Skeletal muscle satellite cell (primary cell): ENCODE data around the gene NUDT6.
A peak's percentile ranks its signal among the peaks of the same experiment; 100 is the strongest.
"Not testable (repeated sequence)": the region's sequence is repeated elsewhere in the genome, so short reads cannot be mapped to it uniquely, and the experiment has no call there.

ENCODE experiments used
- H3K27me3 ChIP-seq: 2 replicates; pipeline ENCODE4 v1.7.0; 2013; ENCODE audit warnings: low read length; ENCODE audit not compliant: control insufficient read depth, insufficient read depth
- H3K36me3 ChIP-seq: 2 replicates; pipeline ENCODE4 v1.7.0; 2013; ENCODE audit warnings: mild to moderate bottlenecking, control low read depth, low read length; ENCODE audit not compliant: insufficient read depth
- H3K4me1 ChIP-seq: 2 replicates; pipeline ENCODE4 v1.7.0; 2013; ENCODE audit warnings: low read length; ENCODE audit not compliant: control insufficient read depth, insufficient read depth
- H3K4me2 ChIP-seq: 2 replicates; pipeline ENCODE4 v1.7.0; 2013; ENCODE audit warnings: mild to moderate bottlenecking, low read length
- H3K4me3 ChIP-seq: 2 replicates; pipeline ENCODE4 v1.7.0; 2013; ENCODE audit warnings: low read length
- H3K9ac ChIP-seq: 2 replicates; pipeline ENCODE4 v1.7.0; 2013; ENCODE audit warnings: mild to moderate bottlenecking, low read depth, low read length, moderate library complexity
- H3K9me3 ChIP-seq: replicated peaks from 2 replicates; pipeline ENCODE4 v1.7.0; 2013; ENCODE audit warnings: mild to moderate bottlenecking, control low read depth, low read length

Gene NUDT6

DNA sequence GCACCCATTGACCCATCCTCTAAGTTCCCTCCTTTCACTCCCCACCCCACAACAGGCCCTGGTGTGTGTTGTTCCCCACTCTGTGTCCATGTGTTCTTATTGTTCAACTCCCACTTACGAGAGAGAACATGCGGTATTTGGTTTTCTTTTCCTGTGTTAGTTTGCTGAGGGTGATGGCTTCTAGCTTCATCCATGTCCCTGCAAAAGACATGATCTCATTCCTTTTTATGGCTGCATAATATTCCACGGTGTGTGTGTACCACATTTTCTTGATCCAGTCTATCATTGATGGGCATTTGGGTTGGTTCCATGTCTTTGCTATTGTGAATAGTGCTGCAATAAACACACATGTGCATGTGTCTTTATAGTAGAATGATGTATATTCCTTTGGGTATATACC lies 54.2 kb downstream of the NUDT6 start:
- Histone ChIP-seq H3K36me3 (peaks cover 19% of the 10 kb centered on the region), H3K4me1 (peaks cover 15% of the 10 kb centered on the region)
- H3K27me3 ChIP-seq, H3K9me3 ChIP-seq, H3K4me3 ChIP-seq, H3K9ac ChIP-seq, H3K4me2 ChIP-seq: not testable (repeated sequence)

DNA sequence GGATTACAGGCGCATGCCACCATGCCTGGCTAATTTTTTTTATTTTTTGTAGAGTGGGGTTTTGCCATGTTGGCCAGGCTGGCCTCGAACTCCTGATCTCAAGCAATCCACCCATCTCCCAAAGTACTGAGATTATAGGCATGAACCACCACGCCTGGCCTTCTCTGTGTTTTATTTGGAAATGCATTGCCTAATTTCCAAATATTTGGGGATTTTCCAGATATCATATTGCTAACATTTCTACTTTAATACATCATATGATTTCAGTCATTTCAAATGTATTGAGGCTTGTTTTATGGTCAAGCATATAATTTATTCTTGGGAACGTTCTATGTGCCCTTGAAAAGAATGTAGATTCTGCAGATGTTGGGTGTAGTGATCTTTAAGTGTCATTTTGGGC lies 57.0 kb downstream of the NUDT6 start:
- Histone ChIP-seq H3K27me3 (no peaks in the 10 kb centered on the region), H3K9ac (no peak overlapping the region), H3K4me2 (no peak overlapping the region), H3K4me3 (no peak overlapping the region), H3K4me1 (peaks cover 10% of the 10 kb centered on the region), H3K36me3 (peaks cover 19% of the 10 kb centered on the region), H3K9me3 (no peaks in the 10 kb centered on the region)

DNA sequence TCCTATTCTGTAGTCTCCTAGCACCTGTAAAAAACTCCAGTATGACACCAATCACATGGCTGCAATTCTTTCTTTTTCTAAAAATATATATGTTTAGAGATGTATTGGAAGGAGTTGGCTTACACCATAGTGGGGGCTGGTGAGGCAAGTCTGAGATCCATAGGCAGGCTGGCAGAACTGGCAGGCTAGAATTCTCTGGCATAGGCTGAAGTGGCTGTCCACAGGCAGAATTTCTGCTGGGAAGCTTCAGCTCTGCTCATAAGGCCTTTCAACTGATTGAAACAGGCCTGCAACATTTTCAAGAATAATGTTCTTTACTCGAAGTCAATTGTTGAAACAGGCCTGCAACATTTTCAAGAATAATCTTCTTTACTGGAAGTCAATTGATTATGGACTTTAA lies 58.8 kb downstream of the NUDT6 start:
- Histone ChIP-seq H3K9ac (no peak overlapping the region), H3K4me2 (no peak overlapping the region), H3K4me1 (peaks cover 10% of the 10 kb centered on the region), H3K27me3 (no peaks in the 10 kb centered on the region), H3K9me3 (no peaks in the 10 kb centered on the region), H3K36me3 (peaks cover 25% of the 10 kb centered on the region), H3K4me3 (no peak overlapping the region)

DNA sequence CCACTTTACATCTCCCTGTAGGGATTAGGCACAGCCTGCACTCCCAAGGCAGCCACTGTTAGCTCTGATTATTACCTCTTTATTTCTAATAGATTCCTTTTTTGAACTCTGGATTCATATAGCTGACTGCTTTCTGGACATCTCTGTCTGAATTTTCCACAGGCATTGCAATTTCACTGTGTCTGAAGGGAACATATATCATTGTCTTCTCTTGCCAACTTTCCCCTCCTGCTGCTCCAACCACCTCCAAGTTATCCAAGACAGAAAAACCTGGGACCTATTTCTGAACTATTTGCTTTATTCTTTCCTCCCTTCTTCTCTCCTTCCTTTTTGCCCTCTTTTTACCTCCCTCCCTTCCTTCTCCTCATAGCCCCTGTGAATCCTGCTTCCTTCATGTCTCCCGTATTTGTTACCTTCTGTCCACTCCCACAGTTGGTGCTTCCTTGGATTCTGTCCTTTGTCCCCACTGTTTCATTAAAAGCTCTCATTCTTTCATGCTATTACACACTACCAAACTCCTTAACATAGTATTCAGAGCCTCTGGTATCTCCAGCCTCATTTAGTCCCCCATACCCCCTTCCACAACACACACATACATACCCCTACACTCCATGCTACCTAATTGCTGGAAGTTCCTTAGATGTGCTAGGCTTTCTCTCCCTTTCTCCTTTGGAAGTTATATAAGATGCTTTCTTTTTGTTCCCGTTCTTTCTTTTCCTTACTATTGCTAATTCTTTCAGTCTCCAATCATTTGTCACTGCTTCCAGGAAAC lies 61.0 kb downstream of the NUDT6 start:
- H3K9me3 ChIP-seq = no peaks in the 10 kb centered on the region
- H3K9ac ChIP-seq = no peak overlapping the region
- peaks cover 17% of the 10 kb centered on the region for H3K36me3 ChIP-seq
- no peak overlapping the region for H3K4me2 ChIP-seq
- H3K27me3 ChIP-seq = no peaks in the 10 kb centered on the region
- peaks cover 20% of the 10 kb centered on the region for H3K4me1 ChIP-seq
- H3K4me3 ChIP-seq = no peak overlapping the region

DNA sequence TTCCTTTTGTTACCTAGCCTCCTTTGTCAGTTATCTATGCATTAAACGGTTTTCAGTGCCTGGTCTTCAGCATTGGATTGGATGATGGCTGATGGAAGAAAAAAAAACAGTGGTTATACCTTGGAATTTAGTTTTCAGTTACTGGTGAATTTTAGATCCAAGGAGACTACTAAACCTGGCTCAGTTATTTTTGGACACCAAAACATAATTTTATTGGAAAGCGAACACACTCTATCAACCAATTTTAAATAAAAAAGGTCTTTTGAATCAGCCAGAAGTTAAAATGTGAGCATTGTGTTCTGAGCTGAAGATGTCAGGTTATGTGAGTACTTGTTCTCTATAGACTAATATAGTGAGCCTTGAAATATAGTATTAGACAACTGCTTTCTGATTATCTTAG lies 63.7 kb downstream of the NUDT6 start:
- Histone ChIP-seq H3K9me3 (no peaks in the 10 kb centered on the region), H3K27me3 (no peaks in the 10 kb centered on the region), H3K9ac (no peak overlapping the region), H3K4me1 (peaks cover 32% of the 10 kb centered on the region), H3K4me2 (no peak overlapping the region), H3K36me3 (peaks cover 6% of the 10 kb centered on the region), H3K4me3 (no peak overlapping the region)

DNA sequence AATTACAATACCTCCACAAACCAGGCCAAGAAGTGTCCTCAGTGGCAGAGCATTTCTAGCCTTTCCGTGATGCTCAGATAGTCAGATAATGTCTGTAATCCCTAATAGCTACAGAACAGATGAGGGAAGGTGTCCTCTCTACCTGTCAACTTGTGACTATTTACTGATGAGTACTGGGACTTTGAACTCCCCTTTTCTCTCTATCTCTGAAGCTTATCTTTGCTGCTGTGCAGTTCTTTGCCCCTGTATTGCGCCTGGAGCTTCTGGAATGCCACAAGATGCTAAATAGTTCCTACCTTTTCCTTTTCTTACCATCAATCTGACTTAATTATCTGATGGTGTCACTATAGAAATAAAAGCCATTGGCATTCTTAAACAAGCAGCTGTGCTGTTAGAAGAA lies 65.2 kb downstream of the NUDT6 start:
- Histone ChIP-seq H3K4me2 (no peak overlapping the region), H3K36me3 (peaks cover 6% of the 10 kb centered on the region), H3K4me1 (peaks cover 34% of the 10 kb centered on the region), H3K27me3 (no peaks in the 10 kb centered on the region), H3K9ac (no peak overlapping the region), H3K4me3 (no peak overlapping the region), H3K9me3 (no peaks in the 10 kb centered on the region)

DNA sequence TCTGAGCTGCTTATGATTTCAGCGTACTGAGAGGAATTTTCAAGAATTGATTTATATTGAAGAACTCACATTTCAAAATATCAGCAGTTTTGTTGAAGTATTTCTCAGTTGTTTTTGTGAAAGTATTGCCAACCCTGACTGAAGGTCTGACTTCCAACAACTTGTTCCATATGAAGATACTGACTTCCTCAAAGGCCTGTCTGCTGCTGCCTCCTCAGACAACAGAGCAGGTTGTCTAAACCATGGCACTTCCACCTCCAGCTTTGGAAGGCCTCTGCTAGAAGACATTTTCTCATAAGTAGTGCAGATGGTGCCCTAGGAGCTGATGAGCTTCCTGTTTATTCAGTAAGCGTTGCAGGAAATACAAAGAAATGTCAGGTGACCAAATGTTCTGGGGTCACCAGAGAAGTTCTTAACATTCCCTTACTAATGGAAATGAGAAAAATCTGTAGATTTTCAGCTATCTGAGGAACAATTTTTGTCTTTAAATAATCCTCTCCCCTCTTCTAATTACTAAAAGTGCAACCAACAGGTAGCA lies 67.0 kb downstream of the NUDT6 start:
- peak overlapping the region; percentile 73 for H3K4me2 ChIP-seq
- H3K9ac ChIP-seq = peak overlapping the region; percentile 36
- H3K4me3 ChIP-seq = no peak overlapping the region
- H3K27me3 ChIP-seq = no peaks in the 10 kb centered on the region
- no peaks in the 10 kb centered on the region for H3K9me3 ChIP-seq
- peaks cover 34% of the 10 kb centered on the region for H3K4me1 ChIP-seq
- peaks cover 6% of the 10 kb centered on the region for H3K36me3 ChIP-seq

DNA sequence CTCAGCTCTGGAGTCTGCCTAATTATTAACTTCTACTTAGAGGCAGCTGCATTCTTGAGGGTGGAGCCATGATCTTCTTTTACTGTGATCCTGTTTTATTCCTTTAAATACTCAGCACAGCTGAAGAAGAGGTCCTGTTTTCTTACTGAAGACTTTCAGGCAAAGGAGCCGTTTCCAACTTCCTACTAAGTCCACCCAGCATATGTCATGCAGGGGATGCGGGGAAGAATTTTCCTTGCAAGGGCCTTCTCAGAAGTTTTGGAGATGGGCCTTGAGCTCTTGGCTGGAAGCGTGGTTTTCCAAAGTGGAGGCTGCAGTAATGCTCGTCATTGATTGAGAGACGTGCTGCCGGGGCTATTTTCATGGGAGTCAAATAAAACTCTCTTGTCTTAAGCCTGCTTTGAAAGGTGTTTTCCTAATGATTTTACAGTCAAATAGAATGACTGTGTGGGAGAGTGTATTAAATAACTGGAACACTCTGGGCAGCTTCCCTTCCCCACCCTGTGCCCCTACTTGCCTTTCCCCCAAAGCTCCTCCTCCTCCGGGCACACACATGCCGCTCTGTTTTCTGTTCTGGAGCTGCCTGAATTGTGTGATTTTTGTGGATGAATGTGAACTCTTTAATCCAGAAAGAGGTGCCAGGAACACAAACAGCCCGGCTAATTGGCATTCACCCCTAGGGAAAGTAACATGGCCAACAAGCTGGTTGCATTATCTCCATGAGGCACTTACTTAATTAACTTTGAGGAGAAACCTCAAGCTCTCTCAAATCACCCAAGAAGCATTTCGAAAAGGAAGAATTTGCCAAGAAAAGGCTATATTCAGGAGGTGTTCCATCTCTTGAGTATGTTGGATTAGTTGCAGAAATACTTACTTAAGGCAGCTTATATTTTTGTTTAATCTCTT lies 67.7 kb downstream of the NUDT6 start:
- H3K27me3 ChIP-seq = no peaks in the 10 kb centered on the region
- H3K36me3 ChIP-seq = peaks cover 4% of the 10 kb centered on the region
- H3K4me1 ChIP-seq = peaks cover 34% of the 10 kb centered on the region
- H3K4me2 ChIP-seq = peak overlapping the region; percentile 73
- H3K9ac ChIP-seq = peak overlapping the region; percentile 36
- peak overlapping the region; percentile 52 for H3K4me3 ChIP-seq
- no peaks in the 10 kb centered on the region for H3K9me3 ChIP-seq

DNA sequence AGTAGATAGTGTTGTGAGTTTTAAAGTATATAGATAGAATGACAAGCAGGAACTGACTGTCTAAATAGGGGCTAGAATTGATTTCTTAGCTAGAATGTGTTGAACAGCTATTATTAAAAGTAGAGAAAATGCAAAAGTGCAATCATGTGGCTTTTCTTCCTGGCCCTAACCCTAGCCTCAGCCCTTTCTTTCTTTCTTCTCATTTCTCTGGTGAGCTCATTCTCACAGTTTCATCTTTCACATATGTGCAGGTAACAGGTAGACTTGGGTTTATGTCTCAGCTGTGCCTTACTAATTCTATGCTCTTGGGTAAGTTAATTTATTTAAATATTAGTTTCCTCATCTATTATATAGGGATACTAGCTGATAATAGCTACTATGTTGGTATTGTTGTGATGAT lies 70.8 kb downstream of the NUDT6 start:
- H3K9me3 ChIP-seq = no peaks in the 10 kb centered on the region
- H3K27me3 ChIP-seq = no peaks in the 10 kb centered on the region
- H3K9ac ChIP-seq = no peak overlapping the region
- H3K4me3 ChIP-seq = no peak overlapping the region
- no peak overlapping the region for H3K4me2 ChIP-seq
- peaks cover 31% of the 10 kb centered on the region for H3K4me1 ChIP-seq
- peaks cover 8% of the 10 kb centered on the region for H3K36me3 ChIP-seq

DNA sequence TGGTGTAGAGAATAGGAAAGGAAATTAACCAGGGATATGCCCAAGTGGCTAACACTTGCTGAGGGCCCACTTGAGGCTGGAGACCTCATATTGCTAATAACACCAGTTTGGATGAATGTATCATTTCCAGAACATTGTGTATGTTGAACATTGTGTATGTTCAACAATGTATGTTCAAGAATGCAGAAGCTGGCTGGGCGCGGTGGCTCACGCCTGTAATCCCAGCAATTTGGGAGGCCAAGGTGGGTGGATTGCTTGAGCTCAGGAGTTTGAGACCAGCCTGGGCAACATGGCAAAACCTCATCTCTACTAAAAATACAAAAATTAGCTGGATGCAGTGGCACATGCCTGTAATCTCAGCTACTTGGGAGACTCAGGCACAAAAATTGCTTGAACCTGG lies 72.6 kb downstream of the NUDT6 start:
- peaks cover 24% of the 10 kb centered on the region for H3K4me1 ChIP-seq

DNA sequence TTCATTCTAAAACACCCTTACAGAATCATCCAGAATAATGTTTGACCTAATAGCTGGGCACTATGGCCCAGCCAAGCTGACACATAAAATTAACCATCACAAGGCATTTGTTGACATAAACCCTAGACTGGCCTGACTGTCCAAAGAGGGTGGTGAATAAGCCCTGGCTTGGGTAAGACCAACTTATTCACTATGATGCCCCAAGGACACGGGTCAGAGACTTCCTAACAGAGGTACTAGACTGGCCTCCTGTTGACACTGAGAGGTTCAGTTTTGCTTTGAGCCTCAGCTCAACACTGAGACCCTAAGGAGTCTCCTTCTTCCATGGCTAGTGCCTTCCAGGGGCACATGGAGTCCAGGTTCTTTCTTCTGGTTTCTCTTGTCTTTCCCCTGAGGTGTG lies 74.5 kb downstream of the NUDT6 start:
- Histone ChIP-seq H3K4me3 (no peak overlapping the region), H3K4me1 (peaks cover 23% of the 10 kb centered on the region), H3K9me3 (no peaks in the 10 kb centered on the region), H3K9ac (no peak overlapping the region), H3K4me2 (peak overlapping the region; percentile 22), H3K27me3 (no peaks in the 10 kb centered on the region), H3K36me3 (peaks cover 16% of the 10 kb centered on the region)

More for the DNA sequence above, 72.6 kb downstream of the NUDT6 start:
- H3K36me3 ChIP-seq = peaks cover 12% of the 10 kb centered on the region
- H3K4me3 ChIP-seq, H3K9me3 ChIP-seq, H3K4me2 ChIP-seq, H3K9ac ChIP-seq, H3K27me3 ChIP-seq: not testable (repeated sequence)
